ENCODE results near the gene MIPOL1.

DNA sequence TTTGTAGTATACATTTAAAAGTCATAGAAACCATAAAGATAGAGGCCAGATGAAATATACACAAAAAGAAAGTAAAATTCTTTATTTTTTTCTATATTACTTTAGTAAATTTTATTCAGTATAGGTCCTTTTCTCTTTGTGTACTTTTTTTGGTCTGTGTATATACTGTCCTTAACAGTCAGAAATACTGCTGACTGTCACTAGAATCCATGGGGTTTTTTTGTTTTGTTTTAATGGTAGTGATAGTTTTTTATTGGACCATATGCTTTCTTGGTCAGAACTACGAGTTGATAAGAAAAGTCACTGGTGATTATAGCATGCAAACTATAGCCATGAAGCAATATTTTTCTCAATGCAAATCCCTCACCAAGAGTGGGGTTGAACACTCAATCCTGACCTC is 231.9 kb downstream of the MIPOL1 start:
- TF ChIP-seq, protein P1, sequence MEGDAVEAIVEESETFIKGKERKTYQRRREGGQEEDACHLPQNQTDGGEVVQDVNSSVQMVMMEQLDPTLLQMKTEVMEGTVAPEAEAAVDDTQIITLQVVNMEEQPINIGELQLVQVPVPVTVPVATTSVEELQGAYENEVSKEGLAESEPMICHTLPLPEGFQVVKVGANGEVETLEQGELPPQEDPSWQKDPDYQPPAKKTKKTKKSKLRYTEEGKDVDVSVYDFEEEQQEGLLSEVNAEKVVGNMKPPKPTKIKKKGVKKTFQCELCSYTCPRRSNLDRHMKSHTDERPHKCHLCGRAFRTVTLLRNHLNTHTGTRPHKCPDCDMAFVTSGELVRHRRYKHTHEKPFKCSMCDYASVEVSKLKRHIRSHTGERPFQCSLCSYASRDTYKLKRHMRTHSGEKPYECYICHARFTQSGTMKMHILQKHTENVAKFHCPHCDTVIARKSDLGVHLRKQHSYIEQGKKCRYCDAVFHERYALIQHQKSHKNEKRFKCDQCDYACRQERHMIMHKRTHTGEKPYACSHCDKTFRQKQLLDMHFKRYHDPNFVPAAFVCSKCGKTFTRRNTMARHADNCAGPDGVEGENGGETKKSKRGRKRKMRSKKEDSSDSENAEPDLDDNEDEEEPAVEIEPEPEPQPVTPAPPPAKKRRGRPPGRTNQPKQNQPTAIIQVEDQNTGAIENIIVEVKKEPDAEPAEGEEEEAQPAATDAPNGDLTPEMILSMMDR (IDR thresholded peaks at IDR 0.05) = no peak
- TF ChIP-seq POLR2AphosphoS5 (IDR thresholded peaks at IDR 0.05) (no peak), POLR2A (IDR thresholded peaks at IDR 0.05) (no peak)

Data from breast epithelium (tissue), 3 donors.